ENCODE measurements around the gene SNX24. TPM values are rescaled to one million over a fixed set of nuclear protein-coding genes. Genes with fewer than 3 reads are reported as not detected.
"Not testable (repeated sequence)": the region's sequence is repeated elsewhere in the genome, so short reads cannot be mapped to it uniquely, and the experiment has no call there.

SNX24 gene
- total RNA-seq, 1 donor from 2014 or later: 14.0 TPM

DNA sequence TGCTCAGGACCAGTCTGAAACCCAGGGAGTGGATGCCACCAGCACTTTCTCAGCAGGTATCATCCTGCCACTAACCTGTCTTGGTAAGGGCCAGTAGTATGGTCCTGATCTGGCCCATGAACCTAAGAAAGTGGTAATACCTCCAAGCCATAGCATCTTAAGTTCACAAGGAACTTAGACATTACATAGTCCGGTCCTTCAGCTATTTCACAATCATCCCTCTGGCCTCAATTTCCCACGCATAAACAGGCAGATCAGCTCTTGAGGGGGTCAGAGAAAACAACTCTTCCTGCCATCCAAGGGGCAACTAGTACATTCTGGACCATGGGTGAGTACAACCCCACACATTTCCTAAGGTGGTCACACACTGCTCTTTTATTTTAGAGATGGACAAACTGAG lies 102.9 kb downstream of the SNX24 start:
- DNase-seq (ENCODE audit: low spot score): no peak
- intact Hi-C loops (cut with DNase I): no loop called here

DNA sequence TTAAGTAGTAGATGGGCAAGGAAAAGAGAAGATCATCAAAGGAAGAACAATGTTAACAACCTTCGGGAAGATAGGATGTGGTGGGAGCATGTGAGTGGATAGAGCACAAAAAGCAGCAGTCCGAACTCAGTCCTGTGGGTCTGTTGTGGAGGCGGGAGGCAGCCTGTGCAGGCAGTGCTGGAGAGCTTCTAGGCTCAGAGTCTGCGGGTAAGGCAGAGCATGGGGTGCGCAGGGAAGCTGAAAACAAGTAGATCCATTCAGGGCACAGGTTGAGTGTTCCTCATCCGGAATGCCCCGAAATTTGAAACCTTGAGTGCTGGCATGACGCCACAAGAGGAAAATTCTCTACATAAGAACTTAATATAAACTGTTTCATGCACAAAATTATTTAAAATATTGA lies 106.2 kb downstream of the SNX24 start:
- intact Hi-C loops (cut with DNase I): no loop called here
- no peak for DNase-seq (ENCODE audit: low spot score)

DNA sequence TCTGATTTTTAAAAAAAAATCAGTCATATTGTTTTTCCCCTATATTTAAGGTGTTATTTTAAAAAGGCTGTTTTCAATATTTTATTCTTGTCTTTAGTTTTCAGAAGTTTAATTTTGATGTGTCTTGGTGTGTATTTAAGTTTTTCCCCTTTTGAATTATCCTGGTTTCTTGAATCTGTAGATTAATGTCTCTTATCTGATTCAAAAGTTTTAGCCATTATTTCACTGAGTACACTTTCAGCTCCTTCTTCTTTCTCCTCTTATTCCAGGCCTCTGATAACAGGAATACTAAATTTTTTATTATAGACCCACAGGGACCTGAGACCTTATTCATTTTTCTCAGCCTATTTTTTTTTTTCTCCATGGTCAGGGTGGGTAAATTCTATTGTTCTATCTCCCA lies 109.3 kb downstream of the SNX24 start:
- intact Hi-C loops (cut with DNase I): no loop called here
- DNase-seq (ENCODE audit: low spot score): no peak

DNA sequence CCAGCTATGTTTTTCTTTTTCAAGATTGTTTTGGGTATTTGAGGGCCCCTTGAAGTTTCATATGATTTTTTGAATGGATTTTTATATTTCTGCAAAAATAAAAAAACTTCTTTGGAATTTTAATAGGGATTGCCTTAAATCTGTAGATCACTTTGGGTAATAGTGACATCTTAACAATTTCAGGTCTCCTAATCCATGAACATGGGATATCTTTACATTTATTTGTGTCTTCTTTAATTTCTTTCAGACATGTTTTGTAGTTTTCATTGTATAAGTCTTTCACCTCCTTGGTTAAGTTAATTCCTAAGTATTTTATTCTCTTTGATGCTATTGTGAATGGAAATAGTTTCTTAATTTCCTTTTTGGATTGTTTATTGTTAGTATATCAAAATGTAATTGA lies 112.0 kb downstream of the SNX24 start:
- DNase-seq (ENCODE audit: low spot score): no peak
- intact Hi-C loops (cut with DNase I): no loop called here

DNA sequence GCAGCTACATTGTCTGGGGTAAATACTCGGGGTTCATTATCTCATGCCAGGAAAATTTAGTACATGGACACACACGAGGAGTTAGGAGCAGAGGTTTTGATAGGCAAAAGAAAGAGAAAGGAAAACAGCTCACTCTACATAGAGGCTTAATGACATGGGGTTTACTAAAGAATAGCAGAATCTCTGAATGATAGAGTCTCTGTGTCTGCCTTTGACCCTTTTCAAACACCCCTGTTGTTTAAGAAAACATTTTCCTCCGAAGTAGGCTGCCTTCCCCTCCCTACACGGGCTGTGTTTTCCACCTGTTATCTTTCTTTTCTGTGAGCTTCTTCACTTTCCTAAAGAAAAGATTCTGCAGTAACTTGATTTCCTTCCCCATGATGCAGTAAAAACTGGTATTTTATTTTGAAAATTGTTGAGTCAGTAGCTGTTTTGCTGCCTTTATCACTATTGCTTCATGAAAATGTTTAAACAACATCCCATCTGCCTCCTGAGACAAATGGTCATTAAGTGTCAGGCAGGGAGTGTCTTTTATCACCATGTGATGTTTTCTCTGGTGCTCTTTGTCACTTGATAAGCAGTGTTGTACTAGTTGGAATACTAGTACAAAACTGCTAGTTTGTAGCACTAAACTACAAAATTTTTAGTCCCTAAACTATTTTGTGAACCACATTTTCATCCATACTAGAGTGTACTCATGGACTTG lies 114.5 kb downstream of the SNX24 start:
- intact Hi-C loops (cut with DNase I): no loop called here
- no peak for DNase-seq (ENCODE audit: low spot score)

DNA sequence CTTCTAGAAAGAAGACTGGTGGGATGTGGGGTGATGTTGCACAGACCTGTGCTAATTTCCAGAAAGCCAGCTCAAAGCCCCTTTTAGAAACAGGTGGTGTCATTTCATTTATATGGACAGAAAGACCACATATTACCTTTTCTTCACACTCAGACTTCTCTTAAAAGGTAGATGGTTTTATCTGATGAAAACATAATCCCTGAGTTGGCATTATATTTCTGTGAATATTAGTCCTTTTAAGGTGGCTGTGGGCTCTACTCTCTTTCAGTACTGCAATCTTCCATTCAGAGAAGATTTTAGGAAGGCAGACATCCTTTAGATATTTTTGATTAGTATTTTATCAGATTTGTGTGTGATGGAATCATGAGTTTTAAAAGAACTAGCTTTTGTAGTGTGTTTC lies 117.9 kb downstream of the SNX24 start:
- intact Hi-C loops (cut with DNase I): no loop called here
- no peak for DNase-seq (ENCODE audit: low spot score)

DNA sequence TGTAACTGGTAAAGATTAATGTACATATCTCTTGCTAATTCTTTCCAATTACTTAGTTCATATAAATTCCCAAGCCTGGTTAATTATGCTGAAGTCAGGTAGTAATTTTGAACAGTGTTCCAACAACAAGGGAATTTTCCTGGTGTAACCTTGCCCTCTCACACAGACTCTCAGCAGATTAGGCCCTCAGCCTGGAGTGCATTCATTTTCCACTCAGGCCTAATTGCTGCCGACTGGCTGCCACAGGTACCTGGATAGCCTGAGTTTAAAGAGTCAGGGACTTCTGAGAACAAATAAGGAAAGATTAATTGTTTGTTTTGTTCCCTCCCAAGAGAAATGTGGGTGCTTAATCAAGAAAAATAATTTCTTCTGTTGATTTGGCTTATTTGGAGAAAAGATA lies 119.7 kb downstream of the SNX24 start:
- DNase-seq (ENCODE audit: low spot score): no peak
- intact Hi-C loops (cut with DNase I): loop anchor here (5.0 kb wide), 1 partner anchor 67 kb away; no protein-coding TSS in a partner anchor

DNA sequence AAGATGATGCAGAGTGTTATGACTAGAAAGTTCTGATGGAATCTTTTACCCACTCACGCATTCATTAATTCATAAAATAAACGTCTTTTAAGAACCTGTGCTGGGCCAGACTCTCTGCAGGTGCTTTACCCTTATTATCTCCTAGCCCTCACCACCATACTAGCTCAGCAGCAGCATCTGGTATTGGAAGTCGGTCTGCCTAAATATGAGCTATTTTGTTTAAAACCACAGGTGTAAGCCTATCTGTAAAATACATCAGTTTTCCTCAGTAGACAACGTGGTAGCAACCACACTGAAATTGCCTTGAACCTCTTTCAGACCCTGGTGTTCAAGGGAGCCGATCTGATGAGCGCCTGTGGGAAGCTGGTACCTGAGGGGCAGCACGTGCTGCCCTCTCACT lies 121.7 kb downstream of the SNX24 start:
- intact Hi-C loops (cut with DNase I): loop anchor here (5.0 kb wide), 1 partner anchor 65 kb away; no protein-coding TSS in a partner anchor
- no peak for DNase-seq (ENCODE audit: low spot score)

DNA sequence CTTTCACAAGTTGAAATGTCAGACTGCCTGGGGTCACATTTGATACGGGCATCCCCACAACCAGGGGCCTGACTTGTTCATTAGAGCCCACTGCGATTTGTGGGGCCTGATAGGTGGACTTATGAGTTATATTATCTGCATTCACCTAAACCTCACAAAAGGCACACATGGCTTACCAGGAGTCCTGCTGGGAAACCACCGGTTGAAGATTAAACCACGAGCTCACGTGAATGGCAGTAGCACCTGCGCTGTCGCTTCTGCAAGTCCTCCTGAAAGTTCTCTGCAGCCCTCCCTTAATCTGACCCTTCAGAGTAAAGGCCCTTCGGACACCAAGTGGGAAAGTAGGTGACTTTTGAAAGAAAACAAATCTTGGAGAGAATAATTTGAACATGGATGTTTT lies 122.2 kb downstream of the SNX24 start:
- DNase-seq (ENCODE audit: low spot score): no peak
- intact Hi-C loops (cut with DNase I): loop anchor here (5.0 kb wide), 1 partner anchor 65 kb away; no protein-coding TSS in a partner anchor

DNA sequence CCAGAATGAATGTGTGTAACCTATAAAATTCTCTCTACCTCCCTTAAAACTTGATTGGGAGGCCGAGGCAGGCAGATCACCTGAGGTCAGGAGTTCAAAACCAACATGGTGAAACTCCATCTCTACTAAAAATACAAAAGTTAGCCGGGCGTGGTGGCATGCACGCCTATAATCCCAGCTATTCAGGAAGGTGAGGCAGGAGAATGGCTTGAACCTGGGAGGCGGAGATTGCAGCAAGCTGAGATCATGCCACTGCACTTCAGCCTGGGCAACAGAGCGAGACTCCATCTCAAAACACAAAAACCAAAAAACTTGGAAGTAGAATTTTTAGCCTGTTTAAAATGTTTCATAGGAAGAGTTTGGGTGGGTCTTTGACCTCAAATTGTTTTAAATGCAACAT lies 122.6 kb downstream of the SNX24 start:
- DNase-seq (ENCODE audit: low spot score): not testable (repeated sequence)
- intact Hi-C loops (cut with DNase I): loop anchor here (5.0 kb wide), 1 partner anchor 64 kb away; no protein-coding TSS in a partner anchor

DNA sequence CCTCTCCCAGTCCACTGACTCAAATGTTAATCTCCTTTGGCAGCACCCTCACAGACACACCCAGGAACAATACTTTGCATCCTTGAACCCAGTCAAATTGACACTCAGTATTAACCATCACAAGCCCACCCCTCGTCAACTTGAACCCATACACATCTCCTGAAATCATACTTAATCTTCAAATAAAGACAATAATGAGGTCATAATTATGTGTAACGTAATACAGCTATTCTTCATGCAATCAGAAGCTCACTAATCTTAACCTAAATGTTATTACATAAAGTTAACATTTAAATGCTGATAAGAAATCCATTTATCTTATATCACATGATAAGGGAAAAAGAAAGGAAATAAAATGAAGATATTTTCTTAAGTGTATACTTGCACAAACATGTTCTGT lies 125.9 kb downstream of the SNX24 start:
- no peak for DNase-seq (ENCODE audit: low spot score)
- intact Hi-C loops (cut with DNase I): no loop called here

DNA sequence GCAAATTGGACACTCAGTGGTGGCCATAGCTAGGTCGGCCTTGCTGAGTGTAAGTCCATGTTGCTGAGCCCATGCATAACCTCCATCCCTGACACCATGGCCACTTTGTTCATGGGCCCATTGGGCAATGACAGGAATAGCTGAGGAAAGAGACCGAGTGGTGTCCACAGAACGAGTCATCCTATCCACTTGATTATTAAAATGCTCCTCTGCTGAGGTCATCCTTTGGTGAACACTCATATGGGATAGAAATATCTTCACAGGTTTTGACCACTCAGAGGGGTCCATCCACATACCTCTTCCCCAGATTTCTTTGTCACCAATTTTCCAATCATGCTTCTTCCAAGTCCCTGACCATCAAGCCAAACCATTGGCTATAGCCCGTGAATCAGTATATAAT lies 127.5 kb downstream of the SNX24 start:
- no peak for DNase-seq (ENCODE audit: low spot score)
- intact Hi-C loops (cut with DNase I): no loop called here

DNA sequence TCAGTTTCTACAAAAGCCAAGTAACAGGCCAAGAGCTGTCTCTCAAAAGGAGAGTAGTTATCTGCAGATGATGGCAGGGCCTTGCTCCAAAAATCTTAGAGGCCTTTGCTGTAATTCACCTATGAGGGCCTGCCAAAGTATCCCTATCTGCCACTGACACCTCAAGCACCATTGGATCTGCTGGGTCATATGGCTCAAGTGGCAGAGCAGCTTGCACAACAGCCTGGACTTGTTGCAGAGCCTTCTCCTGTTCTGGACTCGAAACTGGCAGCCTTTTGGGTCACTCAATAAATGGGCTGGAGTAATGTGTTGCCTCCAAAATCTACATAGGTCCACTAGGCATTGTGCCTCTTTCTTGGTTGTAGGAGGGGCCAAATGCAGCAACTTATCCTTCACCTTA lies 128.3 kb downstream of the SNX24 start:
- DNase-seq (ENCODE audit: low spot score); intact Hi-C loops (cut with DNase I): not testable (repeated sequence)

DNA sequence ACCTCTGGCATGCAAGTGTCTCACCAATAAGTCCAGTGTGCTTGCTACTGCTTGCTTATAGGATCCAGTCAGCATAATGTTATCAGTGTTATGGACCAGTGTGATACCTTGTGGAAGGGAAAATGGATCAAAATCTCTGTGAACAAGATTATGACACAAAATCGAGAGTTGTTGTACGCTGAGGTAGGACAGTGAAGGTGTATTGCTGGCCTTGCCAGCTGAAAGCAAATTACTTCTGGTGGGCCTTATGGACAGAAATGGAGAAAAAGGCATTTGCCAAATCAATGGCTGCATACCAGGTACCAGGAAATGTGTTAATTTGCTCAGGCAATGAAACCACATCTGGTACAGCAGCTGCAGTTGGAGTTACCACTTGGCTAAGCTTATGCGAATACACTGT lies 128.8 kb downstream of the SNX24 start:
- intact Hi-C loops (cut with DNase I): not testable (repeated sequence)

DNA sequence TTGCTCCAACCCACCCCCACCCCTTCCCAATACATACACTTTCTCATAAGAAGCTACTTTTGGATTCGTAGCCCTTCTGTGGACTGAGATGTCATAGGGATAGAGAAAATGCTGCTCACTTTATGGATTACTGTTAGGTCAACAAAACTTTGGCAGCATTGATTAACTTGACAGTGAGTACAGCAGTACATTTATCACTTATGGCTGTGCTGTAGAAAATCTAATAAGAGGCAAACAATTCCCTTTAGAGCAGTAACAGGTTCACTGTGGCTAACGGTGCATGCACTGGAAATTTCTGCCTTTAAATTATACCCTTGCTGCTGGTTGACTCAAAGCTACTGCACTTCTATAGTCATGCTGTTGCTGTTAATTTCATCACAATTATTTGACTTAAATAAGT lies 131.9 kb downstream of the SNX24 start:
- no peak for DNase-seq (ENCODE audit: low spot score)
- intact Hi-C loops (cut with DNase I): no loop called here

More for the DNA sequence above, 128.8 kb downstream of the SNX24 start:
- DNase-seq (ENCODE audit: low spot score): not testable (repeated sequence)

DNA sequence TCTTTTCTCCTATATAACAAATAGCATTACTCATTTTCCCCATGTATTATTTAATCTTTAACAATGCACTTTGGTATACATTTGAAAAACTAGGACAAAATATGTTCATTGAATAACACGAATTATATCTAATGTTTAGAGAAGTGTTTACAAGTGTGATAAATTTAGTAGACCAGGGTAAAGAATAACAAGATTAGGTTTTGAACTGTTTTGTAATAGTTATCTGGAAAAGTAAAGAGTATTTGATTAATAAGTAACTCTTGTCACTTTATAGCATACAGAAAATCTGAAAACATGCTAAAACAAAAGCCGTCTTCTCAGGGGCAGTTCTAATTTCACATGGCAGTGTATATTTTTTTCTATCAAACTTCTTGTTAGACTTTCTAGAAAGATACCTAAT lies 132.7 kb downstream of the SNX24 start:
- DNase-seq (ENCODE audit: low spot score): no peak
- intact Hi-C loops (cut with DNase I): no loop called here

DNA sequence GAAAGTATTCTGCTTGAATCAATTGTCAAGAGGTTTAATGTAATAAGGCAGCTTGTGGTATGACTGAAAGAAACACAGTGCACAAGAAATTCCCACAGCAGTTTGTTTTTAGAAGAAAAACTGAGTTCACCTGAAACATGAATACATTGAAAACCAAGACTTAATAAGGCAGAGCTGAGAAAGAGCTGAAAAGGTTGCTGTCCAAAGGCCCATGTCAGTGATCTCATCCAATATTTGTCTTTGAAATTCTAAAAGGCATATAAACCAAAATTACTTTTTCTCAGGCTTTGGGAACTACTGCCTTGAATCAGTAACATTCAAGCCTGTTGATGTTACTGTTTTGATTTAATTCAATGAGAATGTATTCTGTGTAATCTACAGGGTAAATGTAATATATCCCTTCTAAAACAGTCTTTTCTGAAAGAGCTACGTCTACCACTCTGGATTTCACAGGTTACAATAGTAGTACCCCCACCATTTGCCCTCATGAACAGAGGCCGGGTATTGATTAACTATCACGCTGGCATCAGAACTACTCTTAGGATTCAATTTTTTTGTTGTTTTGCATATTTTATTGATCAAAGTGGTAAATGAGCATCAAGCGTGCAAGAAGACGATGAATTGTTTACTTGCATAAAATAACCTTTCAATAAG lies 133.4 kb downstream of the SNX24 start:
- no peak for DNase-seq (ENCODE audit: low spot score)
- intact Hi-C loops (cut with DNase I): no loop called here

DNA sequence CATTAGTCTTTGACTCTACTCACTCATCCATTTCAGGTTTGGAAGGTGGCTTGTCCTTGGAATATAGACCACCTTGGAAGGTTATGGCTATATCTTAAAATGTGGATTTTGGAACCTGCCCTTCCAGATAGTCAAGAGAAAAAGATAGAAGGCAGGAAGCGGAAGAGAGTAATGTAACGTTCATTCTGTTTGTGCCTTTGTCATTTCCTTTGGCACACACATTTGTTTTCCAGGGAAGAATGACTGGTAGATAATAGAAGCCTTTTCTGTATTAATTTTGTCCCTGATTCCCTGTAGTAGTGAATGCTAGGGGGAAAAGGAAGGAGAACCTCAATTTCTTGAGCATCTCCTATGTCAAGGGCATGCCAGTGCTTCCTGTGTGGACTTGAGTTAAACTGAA lies 136.4 kb downstream of the SNX24 start:
- intact Hi-C loops (cut with DNase I): no loop called here
- DNase-seq (ENCODE audit: low spot score): no peak

DNA sequence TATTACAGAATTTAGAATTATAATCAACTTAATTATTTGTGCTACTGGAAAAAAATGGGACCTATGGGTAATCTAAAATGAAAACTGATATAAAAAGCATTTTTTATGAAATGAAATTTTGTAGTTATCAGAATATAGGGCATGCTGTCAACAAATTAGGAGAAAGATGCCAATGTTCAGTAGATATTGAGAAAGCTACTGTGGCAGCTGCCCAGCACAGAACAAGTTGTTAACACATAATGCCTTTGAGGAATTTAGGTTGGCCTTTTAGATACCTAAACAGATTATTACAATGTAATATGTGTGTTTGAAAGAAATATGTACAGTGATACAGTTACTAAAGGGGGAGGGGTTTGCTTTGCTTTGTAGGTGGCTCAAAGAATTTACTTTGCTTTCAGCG lies 137.0 kb downstream of the SNX24 start:
- intact Hi-C loops (cut with DNase I): no loop called here

DNA sequence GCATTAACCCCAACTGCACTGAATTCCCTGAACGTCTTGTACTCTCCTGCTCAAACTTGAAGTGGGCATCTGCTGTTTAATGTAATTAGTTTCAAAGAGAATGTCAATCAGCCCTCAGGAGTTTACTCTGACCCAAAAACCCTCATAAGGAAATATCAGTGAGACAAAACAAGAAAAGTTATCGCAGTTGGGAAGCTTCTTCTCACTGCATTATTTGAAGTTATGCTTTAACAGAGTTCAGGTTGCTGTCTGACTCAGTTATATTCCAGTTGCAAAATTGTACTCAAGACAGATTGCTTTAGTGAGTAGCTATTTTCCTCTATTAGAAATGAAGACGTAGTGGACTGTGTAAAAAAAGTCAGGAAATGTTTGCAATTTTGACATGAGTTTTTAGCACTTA lies 139.0 kb downstream of the SNX24 start:
- intact Hi-C loops (cut with DNase I): no loop called here
- no peak for DNase-seq (ENCODE audit: low spot score)

More for the DNA sequence above, 137.0 kb downstream of the SNX24 start:
- no peak for DNase-seq (ENCODE audit: low spot score)

DNA sequence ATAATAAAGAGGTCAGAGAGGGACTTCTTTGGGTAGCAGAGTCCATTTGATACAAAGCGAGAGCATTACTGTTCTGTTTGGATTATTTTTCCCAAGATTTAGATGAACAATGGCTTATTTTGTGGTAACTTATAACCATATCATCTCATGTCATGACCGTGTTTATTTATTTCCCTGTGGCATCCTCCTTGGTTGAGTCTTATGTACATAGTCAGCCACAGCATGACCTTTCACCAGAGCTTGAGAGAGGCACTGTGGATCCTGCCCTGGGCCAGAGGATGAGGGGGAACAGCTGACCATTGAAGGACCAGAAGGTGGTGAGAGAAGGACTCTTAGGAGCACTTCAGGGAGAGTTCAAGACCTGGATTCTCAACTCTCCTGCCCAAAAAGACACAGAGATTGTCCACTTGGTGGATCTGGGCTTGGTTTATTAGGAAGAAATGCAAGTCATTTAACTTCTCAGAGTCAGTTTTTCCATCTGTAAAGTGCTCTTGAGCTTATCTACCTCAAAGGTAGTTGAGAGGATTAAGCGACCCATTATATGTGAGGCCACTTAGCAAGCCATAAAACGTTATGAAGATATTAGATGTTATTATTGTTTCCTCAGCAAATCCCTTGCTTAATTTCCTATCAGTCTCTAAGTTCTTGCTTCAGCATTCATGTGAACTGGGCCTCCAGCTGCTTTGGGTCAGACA lies 139.7 kb downstream of the SNX24 start:
- DNase-seq (ENCODE audit: low spot score): no peak
- intact Hi-C loops (cut with DNase I): no loop called here

All from cardiac septum (tissue), 1 donor.